Measurements from ENCODE around the gene RUNDC1.

The RUNDC1 gene

GRCh38 chr17:43042025-43042628 is 61.8 kb downstream of the RUNDC1 start:
- no peak for DNase-seq (ENCODE audit: low read depth, low spot score)

Measured in brain pericyte (primary cell).